ENCODE data around the gene OTOP2.

The OTOP2 gene

DNA sequence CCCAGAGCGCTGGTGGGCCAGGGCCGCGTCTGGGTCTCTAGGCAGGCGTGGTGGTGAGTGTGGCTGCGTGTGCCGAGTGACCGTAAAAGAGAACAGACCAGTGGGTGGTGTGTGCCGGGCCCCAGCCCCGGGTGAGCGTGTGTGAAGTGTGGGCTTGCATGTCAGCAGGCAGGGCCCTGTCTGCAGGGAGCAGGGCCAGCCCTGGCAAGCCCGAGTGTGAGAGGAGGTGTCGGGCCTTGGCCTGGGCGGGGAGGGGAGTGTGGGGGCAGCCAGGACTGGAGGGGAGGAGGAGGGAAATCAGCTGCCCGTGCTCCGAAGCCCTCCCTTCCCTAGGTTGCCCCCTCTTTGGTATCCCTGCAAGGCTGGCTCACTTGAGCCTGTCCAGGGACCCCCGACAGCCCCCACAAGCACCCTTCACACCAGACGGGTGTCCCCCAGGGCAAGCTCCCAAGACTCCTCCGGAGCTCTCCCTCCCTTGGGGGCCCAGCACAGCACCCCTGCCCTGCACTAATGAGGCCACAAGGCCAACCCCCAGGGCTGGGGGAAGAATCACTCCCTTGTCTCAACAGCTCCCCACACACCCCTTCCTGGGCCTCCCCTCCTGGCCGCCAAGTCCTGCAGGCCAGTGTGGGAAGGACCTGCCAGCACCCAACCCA is 2.9 kb upstream of the OTOP2 start:
- H3K36me3 ChIP-seq (replicated peaks), result no peaks in the 10 kb centered on the region
- TF ChIP-seq, protein P1, sequence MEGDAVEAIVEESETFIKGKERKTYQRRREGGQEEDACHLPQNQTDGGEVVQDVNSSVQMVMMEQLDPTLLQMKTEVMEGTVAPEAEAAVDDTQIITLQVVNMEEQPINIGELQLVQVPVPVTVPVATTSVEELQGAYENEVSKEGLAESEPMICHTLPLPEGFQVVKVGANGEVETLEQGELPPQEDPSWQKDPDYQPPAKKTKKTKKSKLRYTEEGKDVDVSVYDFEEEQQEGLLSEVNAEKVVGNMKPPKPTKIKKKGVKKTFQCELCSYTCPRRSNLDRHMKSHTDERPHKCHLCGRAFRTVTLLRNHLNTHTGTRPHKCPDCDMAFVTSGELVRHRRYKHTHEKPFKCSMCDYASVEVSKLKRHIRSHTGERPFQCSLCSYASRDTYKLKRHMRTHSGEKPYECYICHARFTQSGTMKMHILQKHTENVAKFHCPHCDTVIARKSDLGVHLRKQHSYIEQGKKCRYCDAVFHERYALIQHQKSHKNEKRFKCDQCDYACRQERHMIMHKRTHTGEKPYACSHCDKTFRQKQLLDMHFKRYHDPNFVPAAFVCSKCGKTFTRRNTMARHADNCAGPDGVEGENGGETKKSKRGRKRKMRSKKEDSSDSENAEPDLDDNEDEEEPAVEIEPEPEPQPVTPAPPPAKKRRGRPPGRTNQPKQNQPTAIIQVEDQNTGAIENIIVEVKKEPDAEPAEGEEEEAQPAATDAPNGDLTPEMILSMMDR (IDR thresholded peaks at IDR 0.05; ENCODE audit: low read depth, low read length, missing control alignments), result no peak
- H3K4me3 ChIP-seq (ENCODE audit: low read depth, low read length), result no peak overlapping the region
- no peak for DNase-seq
- no peak overlapping the region for H3K27ac ChIP-seq
- peaks cover 61% of the 10 kb centered on the region for H3K27me3 ChIP-seq (replicated peaks)
- in situ Hi-C loops (cut with HindIII; ENCODE audit: low pct_ligation_motif_present, low sequenced_read_pairs), result no loop called here

DNA sequence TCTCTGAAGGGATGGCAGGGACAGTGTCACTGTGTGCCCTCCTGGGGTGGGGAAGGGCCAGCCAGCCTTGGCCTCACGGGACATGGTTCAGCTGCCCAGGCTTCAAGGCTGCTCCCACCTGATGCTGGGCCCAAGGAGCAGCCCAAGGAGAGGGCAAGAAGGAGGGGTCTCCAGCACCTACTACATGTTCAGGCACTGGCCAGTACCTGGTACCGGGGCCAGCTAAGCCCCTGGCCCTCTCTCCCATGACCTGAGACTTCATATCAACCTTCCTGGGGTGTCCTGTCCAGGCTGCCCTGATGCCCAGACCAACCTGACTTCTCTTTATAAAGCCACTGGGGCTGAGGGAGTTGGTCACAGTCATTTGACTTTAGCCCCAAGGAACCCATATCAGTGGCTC is 2.3 kb upstream of the OTOP2 start:
- no peak for DNase-seq
- Histone ChIP-seq H3K36me3 (replicated peaks) (no peaks in the 10 kb centered on the region), H3K27me3 (replicated peaks) (peaks cover 63% of the 10 kb centered on the region), H3K4me3 (ENCODE audit: low read depth, low read length) (no peak overlapping the region), H3K27ac (no peak overlapping the region)
- TF ChIP-seq, protein P1 (IDR thresholded peaks at IDR 0.05; ENCODE audit: low read depth, low read length, missing control alignments), result no peak
- in situ Hi-C loops (cut with HindIII; ENCODE audit: low pct_ligation_motif_present, low sequenced_read_pairs), result no loop called here

DNA sequence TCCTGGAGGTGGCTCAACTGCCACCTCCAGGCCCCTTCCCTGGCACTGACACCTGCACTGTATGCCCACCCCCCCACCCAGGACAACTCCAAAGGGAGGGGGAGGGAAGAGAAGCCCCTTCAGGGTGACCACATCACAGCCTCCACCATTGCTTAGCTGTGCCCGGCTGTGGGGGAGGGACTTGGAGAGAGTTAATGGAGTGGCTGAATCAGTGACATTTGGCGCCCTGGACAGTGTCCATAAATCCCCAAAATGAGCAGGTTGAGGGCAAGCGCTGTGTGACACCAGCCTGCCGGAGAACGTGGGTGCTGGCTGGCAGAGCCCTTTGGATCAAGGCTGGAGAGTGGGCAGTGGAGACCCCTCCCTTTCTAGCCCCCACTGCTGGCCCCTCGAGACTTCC is 1.9 kb upstream of the OTOP2 start:
- TF ChIP-seq, protein P1 (IDR thresholded peaks at IDR 0.05; ENCODE audit: low read depth, low read length, missing control alignments), result no peak
- no peak for DNase-seq
- H3K36me3 ChIP-seq (replicated peaks), result no peaks in the 10 kb centered on the region
- no peak overlapping the region for H3K27ac ChIP-seq
- in situ Hi-C loops (cut with HindIII; ENCODE audit: low pct_ligation_motif_present, low sequenced_read_pairs), result no loop called here
- H3K4me3 ChIP-seq (ENCODE audit: low read depth, low read length), result no peak overlapping the region
- H3K27me3 ChIP-seq (replicated peaks), result peaks cover 65% of the 10 kb centered on the region

DNA sequence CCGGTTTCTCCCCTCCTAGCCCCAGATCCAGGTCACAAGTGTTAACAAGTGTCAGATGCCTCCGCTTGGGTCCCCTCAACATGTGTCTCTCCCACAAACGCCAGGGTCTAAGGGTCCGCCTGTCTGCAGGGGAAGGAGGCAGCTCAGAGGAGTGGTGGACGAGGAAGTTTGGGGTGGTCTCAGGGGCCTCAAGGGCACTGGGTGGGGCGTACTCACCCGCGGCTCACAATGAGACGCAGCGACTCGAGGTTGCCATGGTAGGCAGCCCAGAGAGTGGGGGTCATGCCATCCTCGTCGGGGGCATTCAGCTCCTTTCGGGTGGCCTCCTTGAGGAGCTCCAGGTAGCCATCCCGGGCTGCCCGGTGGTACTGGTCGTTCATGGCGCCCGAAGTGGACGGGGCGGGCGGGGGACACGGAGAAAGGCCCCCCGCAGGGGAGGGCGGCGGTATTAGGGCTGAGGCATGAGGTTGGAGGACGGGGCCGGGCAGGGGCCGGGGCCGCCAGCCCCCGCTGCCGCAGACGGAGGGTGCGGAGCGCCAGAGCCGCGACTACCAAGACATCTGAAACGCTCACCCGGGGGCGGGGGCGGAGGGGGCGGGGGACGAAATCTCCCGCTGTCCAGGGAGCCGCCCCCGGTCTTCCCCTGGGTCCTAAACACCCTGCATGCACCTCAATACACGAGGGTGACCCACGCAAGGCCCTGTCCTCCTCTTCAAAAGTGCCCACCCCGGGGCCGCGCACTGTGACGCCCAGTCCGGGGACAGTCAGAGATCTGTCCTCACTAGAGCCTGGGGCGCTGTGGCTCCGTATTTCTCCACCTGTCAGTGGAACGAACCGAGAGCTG is 1.2 kb upstream of the OTOP2 start, which contains the start of gene USH1G:
TSS of gene USH1G (minus strand) at position 562 of the 844 bp plus-strand sequence. CDS start at position 380, 182 bp downstream.
- no peak within 1 kb of the TSS for H3K4me3 ChIP-seq (ENCODE audit: low read depth, low read length)
- no peak within 1 kb of the TSS for H3K27ac ChIP-seq
- peaks cover 66% of the 10 kb centered on the region for H3K27me3 ChIP-seq (replicated peaks)
- DNase-seq, result no peak
- in situ Hi-C loops (cut with HindIII; ENCODE audit: low pct_ligation_motif_present, low sequenced_read_pairs), result no loop called here
- H3K36me3 ChIP-seq (replicated peaks), result no peaks in the 10 kb centered on the region
- TF ChIP-seq, protein P1 (IDR thresholded peaks at IDR 0.05; ENCODE audit: low read depth, low read length, missing control alignments), result no peak

DNA sequence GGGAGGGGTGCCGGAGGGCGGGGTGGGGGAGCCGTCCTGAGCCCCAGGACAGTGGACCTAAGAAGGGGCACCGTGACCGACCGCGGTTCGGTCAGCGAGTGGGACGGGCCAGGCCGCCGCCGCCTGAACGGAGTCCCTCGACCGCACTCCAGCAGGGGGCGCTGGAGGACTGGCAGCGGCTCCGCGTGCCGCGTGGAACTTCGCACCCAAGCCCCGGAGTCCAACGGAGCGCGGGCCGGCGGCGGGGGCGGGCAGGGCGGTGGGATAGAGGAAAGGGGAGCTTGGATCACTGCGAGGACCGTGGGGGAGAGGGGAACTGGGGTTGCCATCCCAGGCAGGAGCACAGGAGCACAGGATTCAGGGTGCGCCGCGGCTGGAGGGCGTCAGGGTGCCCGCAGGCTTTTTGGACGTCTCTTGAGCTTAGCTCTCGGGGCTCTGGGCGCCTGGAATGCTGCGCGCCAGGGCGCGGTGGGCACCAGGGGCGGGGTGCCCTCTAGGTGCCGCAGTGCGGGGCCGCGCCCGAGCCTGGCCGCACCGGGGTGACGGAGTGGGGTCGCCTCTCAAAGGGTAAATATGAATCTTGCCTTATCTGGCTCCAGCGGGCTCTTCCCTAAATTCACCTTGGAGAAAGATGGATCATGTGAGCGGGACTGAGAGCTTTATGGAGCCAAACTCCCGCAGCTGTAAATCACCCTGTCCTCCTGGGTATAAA is 379 bp upstream of the OTOP2 start:
- in situ Hi-C loops (cut with HindIII; ENCODE audit: low pct_ligation_motif_present, low sequenced_read_pairs), result no loop called here
- no peak overlapping the region for H3K4me3 ChIP-seq (ENCODE audit: low read depth, low read length)
- peak; percentile 6 for DNase-seq
- peaks cover 67% of the 10 kb centered on the region for H3K27me3 ChIP-seq (replicated peaks)
- no peaks in the 10 kb centered on the region for H3K36me3 ChIP-seq (replicated peaks)
- TF ChIP-seq, protein P1 (IDR thresholded peaks at IDR 0.05; ENCODE audit: low read depth, low read length, missing control alignments), result peak; percentile 68
- H3K27ac ChIP-seq, result no peak overlapping the region
